ENCODE data around the gene ZNF334. TPM values are rescaled to one million over a fixed set of nuclear protein-coding genes. Genes with fewer than 3 reads are reported as not detected.

ZNF334 gene
- total RNA-seq, 1 donor from 2014 or later = not detected

GRCh38 chr20:46488451-46488850, 24.9 kb downstream of the ZNF334 start:
- DNase-seq (ENCODE audit: low read depth) = no peak

- no peak for DNase-seq (ENCODE audit: low read depth)
Observed at GRCh38 chr20:46487628-46488027, 25.7 kb downstream of the ZNF334 start.

GRCh38 chr20:46485431-46485830, 27.9 kb downstream of the ZNF334 start:
- no peak for DNase-seq (ENCODE audit: low read depth)

GRCh38 chr20:46484954-46485353, 28.4 kb downstream of the ZNF334 start:
- DNase-seq (ENCODE audit: low read depth) = no peak

- no peak for DNase-seq (ENCODE audit: low read depth)
Observed at GRCh38 chr20:46483879-46484278, 29.5 kb downstream of the ZNF334 start.

- DNase-seq (ENCODE audit: low read depth) = no peak
Observed at GRCh38 chr20:46482864-46483263, 30.5 kb downstream of the ZNF334 start.

- no peak for DNase-seq (ENCODE audit: low read depth)
Observed at GRCh38 chr20:46477640-46478039, 35.7 kb downstream of the ZNF334 start.

- no peak for DNase-seq (ENCODE audit: low read depth)
Observed at GRCh38 chr20:46477225-46477624, 36.1 kb downstream of the ZNF334 start.

- DNase-seq (ENCODE audit: low read depth) = no peak
Observed at GRCh38 chr20:46468508-46468907, 44.9 kb downstream of the ZNF334 start.

GRCh38 chr20:46464451-46464850, 48.9 kb downstream of the ZNF334 start:
- no peak for DNase-seq (ENCODE audit: low read depth)

GRCh38 chr20:46463852-46464251, 49.5 kb downstream of the ZNF334 start:
- no peak for DNase-seq (ENCODE audit: low read depth)

- no peak for DNase-seq (ENCODE audit: low read depth)
Observed at GRCh38 chr20:46461808-46462207, 51.6 kb downstream of the ZNF334 start.

GRCh38 chr20:46458866-46459750, 54.3 kb downstream of the ZNF334 start:
- DNase-seq (ENCODE audit: low read depth) = no peak

GRCh38 chr20:46456255-46457028, 56.9 kb downstream of the ZNF334 start:
- DNase-seq (ENCODE audit: low read depth) = no peak

- no peak for DNase-seq (ENCODE audit: low read depth)
Observed at GRCh38 chr20:46455729-46456128, 57.6 kb downstream of the ZNF334 start.

Other genes with a start within 250 kb of the ZNF334 start
- not detected in 2 replicates for gene CDH22, start 205.1 kb downstream of the ZNF334 start, total RNA-seq
- 67.1 and 68.6 TPM in 2 replicates for gene ELMO2, start 106.9 kb downstream of the ZNF334 start, total RNA-seq
- gene OCSTAMP, start 37.1 kb upstream of the ZNF334 start, total RNA-seq = not detected in 2 replicates
- gene SLC13A3, start 137.9 kb upstream of the ZNF334 start, total RNA-seq = 0.36 and 0.59 TPM in 2 replicates
- gene TP53RK, start 175.9 kb upstream of the ZNF334 start, total RNA-seq = 26.5 and 32.3 TPM in 2 replicates
- gene SLC2A10, start 196.1 kb upstream of the ZNF334 start, total RNA-seq = 25.7 and 25.9 TPM in 2 replicates

Data from myocyte (in vitro differentiated cells).